HG03159 (cell line): ENCODE data around the gene GCLC.
"Not testable (repeated sequence)": the region's sequence is repeated elsewhere in the genome, so short reads cannot be mapped to it uniquely, and the experiment has no call there.

Experiments
- ATAC-seq: cut with Tn5 transposase; IDR thresholded peaks from one replicate; pipeline ENCODE4 v1.9.1; 2021; ENCODE audit warnings: mild to moderate bottlenecking, moderate library complexity; ENCODE audit not compliant: unreplicated experiment

The GCLC gene

DNA sequence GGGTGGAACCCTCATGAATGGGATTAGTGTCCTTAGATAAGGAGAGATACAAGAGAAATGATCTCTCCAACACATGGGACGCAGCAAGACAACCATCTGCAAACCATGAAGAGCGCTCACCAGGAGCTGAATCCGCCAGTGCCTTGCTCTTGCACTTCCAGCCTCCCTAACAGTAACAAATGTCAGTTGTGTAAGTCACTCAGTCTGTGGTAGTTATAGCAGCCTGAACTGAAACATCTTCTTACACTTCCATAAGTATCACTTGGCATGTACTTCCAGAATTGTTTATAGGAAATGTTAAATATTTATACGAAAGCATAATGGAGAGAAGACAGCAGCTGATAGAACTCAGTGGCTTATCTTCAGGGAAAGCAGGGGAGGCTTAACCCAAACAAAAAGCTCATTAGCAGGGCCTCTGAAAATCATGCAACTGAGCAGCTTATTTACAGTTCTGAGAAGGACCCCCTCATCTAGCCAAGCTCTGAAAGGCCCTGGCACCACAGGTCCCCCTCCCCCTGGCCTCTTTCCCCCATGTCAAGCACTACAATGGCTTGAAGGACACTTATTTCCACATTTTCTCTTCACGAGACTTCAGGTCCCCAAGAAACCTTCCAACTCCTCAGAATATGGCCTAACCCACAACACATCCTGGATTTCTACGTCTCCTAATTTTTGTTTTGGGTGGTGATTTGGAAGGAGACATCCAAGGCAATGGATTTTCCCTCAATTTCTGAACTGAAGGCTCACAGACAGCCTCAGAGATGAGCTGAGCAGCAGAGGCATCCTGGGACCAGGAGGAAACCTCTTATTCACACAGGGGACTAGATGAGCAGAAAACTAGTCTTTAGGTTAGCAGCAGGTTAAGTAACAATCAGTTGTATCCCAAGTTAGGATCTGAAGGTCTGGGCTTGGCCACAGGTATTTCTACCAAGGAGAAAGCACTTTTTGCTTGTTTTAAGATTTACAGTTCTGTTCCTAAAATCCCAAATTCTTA lies 49.1 kb downstream of the GCLC start:
- no peak for ATAC-seq

GRCh38 chr6:53494076-53494475 lies 50.8 kb downstream of the GCLC start:
- no peak for ATAC-seq

- no peak for ATAC-seq
Measured at GRCh38 chr6:53493635-53494025, 51.3 kb downstream of the GCLC start.

GRCh38 chr6:53492860-53493634 lies 51.9 kb downstream of the GCLC start:
- no peak for ATAC-seq

DNA sequence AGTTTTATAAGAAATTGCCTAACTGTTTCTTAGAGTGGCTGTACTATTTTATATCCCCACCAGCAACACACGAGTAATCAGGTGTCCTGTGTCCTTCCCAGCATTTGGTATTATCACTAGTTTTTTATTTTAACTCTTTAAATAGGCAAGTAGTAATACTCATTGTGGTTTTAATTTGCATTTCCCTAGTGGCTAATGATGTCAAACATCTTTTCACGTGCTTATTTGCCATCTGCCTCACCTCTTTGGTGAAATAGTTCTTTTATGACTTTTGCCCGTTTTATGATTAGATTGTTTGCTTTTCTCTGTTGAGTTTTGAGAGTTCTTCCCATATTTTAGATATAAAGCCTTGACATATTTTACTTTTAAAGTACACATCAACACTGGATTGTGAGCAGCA lies 57.8 kb downstream of the GCLC start:
- no peak for ATAC-seq

GRCh38 chr6:53486679-53487078 lies 58.2 kb downstream of the GCLC start:
- ATAC-seq = no peak

DNA sequence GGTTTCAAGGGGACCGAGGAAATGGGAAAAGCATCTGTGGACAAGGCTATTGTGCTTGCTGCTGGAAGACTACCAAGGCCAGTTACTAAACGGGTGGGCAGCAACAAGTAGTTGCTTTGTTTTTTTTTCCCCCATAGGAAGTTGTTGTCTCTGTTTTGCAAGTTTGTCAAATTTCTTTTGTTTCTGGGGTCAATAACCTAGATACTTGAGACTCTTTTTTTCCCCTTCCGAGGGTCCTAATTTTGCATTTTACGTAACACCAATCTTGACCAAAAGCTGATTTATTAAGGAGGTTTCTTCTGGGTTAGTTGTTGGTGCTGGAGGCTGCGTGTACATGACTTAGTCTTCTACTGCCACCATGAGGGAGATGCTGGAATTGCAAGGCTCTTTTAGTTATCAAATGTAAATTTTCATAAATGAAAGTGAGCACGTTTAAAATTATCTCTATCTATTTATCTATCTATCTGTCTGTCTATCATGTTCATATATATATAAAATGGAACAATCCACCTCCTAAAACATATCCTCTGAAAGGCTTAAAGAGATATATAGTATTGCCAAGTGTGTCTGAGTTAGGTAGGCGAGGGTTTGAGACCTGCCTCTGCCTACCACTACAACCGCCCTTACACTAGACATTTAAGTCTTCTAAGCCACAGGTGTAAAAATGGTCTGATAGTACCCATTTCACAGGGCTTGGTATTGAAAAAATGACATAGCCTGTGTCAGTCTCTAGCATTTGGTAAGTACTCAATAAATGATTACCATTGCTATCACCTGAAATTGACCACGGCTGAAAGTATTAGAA lies 60.2 kb downstream of the GCLC start:
- ATAC-seq = no peak

GRCh38 chr6:53483423-53484353 lies 61.2 kb downstream of the GCLC start:
- no peak for ATAC-seq

DNA sequence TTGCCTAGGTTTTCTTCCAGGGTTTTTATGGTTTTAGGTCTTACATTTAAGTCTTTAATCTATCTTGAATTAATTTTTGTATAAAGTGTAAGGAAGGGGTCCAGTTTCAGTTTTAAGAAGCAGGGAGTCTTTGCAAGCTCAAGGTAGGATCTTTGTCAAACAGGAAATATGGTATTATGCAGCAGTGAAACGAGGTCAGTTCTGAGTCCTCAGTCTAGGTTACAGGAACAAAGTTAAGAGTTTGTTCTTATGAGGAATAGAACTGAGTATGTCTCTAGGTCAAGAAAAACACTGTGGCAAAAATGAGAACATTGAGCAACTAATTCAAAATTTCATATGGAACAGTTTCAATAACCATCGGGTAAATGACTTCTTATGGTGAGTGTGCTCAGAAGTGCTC lies 63.6 kb downstream of the GCLC start:
- no peak for ATAC-seq

GRCh38 chr6:53480774-53481173 lies 64.1 kb downstream of the GCLC start:
- ATAC-seq = not testable (repeated sequence)

DNA sequence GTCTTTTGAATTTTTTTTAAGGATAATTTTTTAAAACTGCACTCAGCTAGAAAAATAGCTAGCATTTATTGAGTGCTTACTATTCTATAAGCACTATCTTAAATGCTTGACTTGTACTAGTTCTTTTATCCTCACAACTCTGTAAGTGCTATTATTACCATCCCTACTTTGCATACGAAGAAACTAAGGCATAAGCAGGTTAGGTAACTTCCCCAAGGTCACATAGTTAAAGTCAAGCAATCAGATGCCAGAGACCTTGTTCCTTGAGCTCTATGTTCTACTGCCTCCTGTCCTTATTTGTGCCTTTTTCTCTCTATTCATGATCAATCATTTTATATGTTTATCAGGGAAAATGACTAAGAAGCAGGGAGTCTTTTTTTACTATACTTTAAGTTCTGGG lies 65.0 kb downstream of the GCLC start:
- no peak for ATAC-seq

DNA sequence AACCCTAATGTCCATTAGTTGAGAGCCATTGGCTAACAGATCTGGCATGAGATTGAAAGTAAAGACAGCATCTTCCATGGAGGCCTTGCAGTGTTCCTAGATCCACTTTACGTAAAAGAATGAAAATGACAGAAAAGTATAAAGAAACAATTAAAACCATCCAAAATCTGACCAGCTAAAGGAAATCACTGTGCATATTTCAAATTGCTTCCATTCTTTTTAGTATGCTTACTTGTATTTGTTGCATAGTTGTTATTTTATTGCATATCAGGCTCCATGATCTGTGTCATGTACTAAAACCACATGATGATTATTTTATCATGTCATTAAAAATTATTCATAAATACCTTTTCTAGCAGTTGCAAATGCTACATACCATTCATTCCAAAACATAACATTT lies 67.9 kb downstream of the GCLC start:
- no peak for ATAC-seq

GRCh38 chr6:53474010-53474409 lies 70.9 kb downstream of the GCLC start:
- ATAC-seq = no peak

DNA sequence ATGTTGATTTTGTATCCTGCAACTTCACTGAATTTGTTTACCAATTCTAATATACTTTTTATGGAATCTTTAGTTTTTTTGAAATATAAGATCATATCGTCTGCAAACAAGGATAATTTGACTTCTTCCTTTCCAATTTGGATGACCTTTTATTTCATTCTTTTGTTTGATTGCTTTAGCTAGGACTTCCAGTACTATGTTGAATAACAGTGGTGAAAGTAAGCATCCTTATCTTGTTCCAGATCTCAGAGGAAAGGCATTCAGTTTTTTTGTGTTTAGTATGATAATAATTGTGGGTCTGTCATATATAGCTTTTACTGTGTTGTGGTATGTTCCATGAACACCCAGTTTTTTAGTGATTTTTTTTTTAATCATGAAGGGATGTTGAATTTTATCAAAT lies 75.7 kb downstream of the GCLC start:
- no peak for ATAC-seq

GRCh38 chr6:53466257-53466656 lies 78.6 kb downstream of the GCLC start:
- ATAC-seq = no peak

GRCh38 chr6:53465732-53466131 lies 79.2 kb downstream of the GCLC start:
- no peak for ATAC-seq

DNA sequence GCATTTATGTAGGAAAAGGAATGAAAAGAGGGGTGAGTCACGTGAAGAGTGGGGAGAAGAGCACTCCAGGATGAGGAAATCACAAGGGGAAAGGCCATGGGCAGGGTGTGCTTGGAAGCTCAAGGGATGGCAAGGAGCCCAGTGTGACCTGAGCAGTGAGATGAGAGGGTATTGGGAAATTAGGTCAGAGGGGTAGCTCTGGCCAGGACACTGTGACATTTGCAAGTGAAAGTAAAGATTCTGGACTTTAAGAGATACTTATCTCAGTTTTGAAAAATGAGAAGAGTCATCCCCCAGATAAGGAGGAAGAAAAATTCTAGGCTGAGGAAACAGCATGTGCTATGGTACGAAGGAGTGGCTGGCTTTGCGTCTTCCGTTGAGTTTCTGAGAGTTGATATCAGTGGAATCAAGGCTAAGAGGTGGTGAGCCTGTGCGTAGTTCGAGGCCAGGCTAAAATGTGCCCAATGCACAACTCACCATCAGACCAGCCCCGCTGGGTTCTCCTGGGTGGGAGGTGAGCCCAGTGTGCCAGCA lies 79.9 kb downstream of the GCLC start:
- no peak for ATAC-seq

- ATAC-seq = no peak
Measured at GRCh38 chr6:53464483-53464882, 80.4 kb downstream of the GCLC start.

GRCh38 chr6:53461696-53462095 lies 83.2 kb downstream of the GCLC start:
- peak; percentile 18 for ATAC-seq
